ENCODE results near the gene MLXIPL.
A peak's percentile ranks its signal among the peaks of the same experiment; 100 is the strongest.
"Not testable (repeated sequence)": the region's sequence is repeated elsewhere in the genome, so short reads cannot be mapped to it uniquely, and the experiment has no call there.

The MLXIPL gene

DNA sequence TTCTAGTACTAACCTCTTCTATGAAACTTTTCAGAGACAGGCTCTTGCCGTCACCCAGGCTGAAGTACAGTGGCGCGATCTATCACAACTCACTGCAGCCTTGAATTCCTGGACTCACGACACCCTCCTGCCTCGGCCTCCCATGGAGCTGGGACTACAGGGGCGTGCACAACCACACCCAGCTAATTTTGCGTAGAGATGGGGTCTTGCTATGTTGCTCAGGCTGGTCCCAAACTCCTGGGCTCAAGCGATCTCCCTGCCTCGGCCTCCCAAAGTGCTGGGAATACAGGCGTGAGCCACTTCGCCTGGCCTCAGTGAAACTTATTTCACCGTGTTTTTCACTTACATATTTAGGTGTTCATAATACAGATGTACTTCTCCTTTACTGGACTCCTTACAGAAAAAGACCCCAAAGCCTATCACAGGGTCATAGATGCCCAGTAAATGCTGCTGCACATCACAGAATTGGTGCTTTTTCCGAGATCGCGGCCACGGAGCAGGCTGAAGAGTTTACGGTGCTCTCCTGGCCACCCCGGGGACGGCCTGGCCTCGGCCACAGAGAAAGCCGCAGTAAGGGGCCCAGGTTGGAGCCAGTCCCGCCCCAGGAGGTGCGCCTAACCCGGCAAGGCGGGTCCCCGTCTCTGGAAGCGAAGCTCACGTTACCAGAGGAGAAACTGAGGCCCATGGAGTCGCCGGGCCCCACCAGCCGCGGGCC lies 46.5 kb downstream of the MLXIPL start:
- no peak for DNase-seq

DNA sequence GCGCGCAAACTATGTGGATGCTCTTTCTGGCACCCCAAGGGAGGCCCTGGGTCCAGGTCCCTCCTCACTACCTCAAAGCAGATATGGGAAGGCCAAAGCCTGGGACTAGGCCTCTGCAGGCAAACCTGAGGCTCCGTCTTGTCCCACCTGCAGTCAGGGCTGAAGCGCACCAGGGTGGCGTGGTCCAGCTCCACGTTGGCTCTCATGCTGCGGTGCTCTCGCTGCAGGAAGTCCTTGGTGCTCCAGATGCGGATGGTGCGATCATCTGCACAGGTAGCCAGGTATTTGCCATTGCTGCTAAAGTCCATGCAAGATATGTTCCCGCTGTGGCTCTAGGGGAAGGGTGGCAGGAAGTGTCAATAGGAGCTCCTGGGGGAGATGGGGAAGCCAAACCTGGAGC lies 50.5 kb downstream of the MLXIPL start:
- DNase-seq = no peak

DNA sequence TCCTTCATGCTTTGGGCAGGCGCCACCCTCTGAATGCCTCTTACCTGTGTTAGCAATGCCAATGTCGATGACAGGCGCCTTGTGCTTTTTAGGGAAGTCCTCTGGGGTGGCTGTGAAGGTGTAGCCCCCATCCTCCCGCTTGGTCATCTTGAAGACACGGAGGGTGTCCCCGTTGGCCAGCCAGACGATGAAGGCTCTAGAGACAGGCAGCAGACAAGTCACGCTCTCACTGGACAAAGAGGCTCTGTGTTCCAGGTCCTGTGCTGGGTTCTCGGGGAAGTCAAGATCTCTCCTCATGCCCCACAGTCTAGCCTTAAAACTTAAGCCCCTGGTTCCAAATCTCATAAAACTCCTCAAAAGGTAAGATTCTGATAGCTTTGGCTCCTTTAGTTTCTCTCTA lies 51.0 kb downstream of the MLXIPL start:
- no peak for DNase-seq

DNA sequence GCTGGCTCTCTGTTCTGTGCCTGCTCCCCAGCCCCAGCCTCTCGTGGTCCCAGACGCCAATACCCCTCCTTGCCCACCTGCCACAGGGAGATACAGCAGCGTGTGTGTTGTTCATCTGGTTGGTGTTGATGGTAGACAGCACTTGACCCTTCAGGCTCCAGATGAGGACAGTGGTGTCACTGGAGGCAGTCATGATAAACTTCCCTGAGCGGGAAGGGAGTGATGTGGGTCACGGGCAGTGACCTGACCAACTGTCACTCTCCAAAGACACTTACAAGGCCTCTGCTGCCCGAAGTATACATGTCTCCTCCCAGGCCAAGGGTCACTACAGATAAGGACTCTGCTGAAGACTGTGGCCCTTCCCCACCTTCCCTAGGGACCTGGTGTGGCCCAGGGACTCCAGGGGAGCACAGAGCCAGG lies 51.5 kb downstream of the MLXIPL start:
- DNase-seq = no peak

DNA sequence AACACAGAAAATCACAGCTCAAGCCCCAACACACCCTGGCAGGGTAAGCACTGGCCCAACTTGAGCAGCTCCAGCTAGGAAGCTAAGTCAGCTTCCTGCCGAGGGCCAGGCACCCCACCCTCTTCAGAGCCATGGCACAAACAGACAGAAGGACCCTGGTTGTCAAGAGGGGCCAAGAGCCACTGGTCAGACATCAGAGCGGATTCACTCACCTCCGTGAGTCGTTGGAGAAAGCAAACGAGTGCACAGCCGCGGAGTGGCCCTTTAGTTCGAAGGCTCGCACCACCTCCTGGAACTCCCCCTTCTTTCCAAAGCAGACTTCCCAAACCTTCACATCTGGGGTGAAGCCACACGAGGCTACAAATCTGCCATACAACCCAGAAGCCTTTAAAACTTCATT lies 53.3 kb downstream of the MLXIPL start:
- DNase-seq = no peak

DNA sequence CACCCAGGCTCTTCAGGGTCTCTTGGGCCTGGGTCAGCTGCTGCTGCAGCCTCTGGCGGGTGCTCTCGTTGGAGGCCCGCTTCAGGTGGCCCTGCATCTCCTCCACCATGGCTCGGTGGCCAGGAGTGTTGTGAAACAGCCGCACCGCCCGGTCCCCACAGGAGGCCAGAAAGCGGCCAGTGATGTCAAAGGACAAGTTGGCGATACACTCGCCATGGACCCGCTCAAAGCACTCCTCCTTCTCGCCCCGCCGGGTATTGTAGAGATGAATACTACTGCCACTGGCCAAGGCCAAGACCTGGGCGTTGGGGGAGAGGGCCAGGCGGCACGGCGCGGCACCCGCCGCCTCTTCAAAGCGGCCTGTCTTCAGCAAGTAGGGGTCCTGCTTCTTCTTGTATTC lies 53.8 kb downstream of the MLXIPL start:
- no peak for DNase-seq

DNA sequence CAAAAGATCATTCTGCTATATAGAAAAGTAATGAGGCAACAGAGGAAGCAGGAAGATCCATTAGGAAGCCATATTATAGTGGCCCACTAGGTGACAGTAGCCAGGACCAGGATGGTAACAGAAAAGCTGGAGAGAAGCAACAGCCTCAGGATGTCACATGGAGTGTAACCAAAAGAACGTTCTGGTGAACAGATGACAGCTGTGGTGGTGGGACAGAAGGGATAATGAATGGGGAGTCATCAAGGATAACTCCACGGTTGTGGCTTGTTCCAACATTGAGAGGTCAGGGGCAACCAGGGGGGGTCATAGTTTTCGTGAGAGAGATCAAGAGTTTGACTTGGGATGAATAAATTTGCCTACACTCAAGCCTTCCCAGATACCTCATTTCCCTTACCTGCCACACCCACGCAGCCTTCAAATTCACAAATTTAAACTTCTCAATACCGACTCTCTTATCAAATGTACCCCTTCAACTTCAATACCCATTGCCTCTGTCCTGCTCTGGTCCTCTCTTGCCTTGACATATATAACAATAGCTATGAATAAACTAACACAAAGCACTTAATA lies 55.2 kb downstream of the MLXIPL start:
- DNase-seq = no peak

DNA sequence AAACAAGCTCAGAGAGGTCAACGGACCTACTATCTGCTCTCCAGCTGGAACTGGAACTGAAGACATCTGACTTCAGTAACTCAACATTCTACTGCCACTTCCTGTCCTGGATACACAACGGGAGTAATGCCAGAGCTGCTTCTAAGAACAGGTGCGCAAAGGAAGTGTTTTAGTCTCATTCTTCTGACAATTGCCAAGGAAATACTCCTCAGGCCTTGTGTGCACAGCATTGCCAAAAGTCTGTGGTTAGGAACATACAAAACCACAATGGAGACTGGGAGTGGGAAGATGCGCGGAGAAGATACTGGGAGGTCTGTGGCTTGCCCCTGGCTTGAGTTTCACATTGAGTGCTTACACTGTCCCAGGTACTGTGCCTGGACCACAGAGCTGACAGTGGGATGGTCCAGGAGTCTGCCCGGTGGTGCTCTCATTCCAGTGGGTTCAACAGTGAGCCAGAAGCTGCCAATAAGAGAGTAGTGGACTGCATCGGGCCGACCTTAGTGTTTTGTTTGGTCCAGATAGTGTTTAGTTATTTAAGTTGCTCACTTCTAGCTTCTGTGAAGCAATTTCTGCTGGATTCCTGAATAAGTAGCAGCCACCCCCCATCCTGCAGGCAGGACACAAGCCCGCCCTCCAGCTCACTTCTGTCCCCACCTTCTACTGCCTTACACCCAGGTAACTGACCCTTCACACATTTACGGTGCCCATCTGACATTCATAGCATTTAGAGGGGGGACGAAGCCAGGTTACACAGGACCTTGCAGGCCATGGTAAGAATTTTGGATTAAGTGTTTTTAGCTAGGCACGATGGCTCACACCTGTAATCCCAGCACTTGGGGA lies 56.3 kb downstream of the MLXIPL start:
- no peak for DNase-seq

DNA sequence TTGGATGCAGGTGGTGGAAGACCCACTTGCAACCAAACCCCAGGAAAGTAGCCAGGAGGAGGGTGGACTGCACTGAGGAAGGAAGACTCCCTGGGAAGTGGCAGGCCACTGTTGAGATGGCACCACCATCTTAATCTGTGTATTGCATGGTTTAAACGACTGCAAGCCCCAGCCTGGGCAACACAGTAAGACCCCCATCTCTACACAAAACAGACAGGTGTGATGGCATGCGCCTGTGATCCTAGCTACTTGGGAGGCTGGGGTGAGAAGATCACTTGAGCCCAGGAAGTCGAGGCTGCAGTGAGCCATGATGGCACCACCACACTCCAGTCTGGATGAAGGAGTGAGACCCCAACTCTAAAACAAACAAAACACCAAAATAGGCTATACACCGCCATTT lies 57.2 kb downstream of the MLXIPL start:
- DNase-seq = no peak

DNA sequence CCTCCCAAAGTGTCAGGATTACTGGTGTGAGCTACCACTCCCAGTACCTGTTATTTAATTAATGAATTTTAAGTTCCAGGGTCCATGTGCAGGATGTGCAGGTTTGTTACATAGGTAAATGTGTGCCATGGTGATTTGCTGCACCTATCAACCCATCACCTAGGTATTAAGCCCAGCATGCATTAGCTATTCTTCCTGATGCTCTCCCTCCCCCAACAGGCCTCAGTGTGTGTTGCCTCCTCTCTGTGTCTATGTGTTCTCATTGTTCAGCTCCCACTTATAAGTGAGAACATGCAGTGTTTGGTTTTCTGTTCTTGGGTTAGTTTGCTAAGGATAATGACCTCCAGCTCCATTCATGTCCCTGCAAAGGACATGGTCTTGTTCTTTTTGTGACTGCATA lies 57.9 kb downstream of the MLXIPL start:
- not testable (repeated sequence) for DNase-seq

DNA sequence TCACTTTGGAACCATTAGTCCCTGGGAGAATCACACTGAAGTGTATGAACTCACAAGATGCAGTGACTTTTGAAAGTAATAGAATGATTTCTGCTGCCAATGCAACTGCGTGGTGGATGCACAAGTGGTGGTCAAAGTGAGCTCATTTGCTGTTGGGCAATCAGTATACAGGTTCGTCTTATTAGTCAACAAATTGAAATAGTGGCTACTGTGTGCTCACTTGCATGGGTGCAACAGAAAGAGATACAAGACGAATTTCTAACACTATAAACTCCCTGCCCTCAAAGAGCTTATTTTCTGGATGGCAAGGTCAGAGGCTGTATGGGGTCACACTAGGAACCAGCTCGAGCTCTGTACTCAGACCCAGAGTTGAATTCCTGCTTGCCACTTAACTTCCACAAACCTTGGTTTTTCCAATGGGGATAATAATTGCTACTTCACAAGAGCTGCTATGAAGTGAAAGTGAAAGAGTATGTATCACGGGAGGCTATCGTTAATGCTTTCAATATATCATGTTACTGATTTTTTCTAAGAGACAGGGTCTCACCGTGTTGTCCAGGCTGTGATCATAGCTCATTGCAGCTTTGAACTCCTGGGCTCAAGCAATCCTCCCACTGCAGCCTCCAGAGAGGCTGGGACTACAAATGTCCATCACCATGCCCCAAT lies 58.5 kb downstream of the MLXIPL start:
- DNase-seq = no peak

DNA sequence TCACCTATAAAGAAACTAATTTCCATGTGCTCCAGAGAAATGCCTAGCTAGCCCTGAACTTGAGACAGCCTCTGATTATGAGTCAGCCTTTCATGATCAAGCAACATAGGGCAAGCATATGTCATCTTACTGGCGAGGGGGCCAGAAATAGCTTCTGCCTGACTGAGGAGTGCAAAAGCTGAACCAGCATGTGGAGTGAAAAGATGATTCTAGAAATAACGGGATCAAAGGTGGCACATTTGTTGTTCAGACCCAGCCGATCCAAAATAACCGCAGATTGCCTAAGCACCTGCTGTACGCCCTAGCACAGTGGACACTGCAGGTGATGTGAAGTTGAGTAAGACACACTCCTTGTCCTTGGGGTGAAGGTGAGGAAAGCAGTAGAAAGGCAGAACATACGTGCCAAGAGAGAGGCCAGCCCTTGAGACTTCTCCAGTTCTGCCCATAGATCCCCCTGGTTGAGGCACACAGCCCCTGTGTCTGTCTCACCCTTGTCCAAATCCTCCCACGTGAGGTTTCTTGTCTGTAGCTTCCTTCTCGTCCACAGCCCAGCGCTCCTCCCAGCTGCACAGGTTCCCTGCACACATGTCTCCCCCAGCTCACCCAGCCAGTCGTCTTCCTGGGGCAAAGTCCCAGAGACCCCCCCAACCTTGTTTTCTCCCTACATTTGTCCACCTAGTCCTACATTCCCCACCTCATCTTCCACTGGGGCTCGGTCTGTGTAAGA lies 64.0 kb downstream of the MLXIPL start:
- no peak for DNase-seq

DNA sequence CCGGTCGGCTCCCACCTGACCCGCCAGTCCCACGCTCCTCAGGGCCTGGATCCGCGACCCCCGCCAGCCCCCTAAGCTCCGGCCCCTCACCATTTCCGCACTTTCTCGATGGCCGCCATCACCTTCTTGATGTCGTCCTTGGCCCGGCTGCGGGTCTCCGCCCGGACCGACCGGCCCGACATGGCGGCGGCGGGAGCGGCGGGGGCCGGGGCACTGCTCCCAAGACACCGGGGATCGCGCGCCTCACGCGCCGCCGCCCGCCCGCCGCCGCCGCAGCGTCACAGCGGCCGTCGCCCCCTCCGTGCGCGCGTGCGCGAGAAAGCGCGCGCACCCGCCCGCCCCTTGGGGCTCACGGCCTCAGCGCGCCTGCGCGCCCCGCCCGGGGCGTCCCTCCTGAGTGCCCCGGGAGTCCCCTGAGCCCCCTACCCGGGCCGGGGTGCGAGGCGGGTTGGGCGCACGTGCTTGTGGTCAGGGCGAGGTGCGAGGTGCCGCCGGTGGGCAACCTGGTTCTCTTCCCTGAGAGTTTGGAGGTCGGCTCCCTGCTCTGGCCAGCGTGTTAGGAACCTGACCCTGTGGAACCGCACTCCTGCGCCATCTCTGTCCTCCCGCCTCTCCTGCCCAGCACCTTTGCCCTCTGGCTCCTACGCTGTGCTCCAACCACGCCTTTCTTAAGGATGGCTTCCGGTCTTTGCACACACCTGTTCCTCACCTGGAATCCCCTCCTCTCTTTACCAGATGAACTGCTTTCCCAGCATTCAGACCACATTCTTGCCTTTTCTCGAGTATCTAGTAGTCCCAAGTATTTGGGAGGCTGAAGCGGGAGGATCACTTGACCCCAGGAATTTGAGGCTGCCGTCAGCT lies 66.7 kb downstream of the MLXIPL start, which contains the start of gene BCL7B:
TSS of gene BCL7B (minus strand) at position 294 of the 861 bp plus-strand sequence. CDS start at position 182, 112 bp downstream.
- DNase-seq = peak; percentile 72

DNA sequence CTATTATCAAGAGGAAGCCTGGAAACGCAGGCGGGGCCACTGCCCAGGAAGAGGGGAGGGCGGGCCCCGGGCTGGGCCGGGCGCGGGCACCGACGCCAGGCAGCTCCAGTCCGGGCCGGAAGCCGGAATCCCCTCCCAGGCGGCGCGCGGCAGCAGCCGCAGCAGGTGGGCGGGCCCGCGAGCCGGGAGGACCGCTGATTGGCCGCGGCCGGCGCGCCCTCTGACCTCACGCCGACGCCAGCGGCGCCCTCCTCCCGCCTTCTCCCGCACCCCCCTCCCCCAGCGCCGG lies 67.3 kb downstream of the MLXIPL start:
- peak; percentile 89 for DNase-seq

DNA sequence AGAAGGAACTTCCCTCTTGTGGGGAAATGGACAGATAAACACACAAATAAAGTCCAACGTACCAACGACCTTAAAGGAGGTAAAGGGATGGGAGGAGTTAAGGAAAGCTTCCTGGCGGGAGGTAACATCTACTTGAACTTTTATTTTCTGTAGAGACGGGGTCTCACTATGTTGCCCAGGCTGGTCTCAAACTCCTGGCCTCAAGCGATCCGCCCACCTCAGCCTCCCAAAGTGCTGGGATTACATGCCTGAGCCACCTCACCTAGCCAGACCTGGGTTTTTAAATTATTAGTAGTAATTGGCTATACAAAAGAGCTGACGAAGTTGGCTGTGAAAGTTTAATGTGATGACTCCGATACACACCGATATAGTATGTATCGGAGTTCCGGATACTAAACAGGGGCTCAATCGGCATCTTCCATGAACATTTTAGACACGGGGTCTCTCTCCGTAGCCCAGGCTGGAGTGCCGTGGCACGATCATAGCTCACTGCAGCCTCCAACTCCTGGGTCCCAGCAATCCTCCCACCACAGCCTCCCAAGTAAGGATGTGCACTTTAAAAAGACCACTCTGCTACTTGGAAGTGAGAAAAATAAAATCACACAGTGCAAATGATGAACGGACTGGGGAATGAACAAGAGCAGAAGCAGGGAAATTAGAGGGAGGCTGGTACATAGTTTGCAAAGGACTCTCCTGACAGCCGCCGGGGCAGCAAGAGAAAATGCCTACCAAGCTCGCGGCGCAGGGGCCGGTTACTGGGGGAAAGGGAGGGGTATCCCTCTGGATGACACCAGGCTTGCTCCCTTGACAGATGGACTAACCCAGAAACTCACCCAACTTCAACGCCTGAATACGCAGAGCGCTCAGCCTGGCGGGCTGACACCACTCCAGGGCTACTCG lies 67.9 kb downstream of the MLXIPL start:
- no peak for DNase-seq

DNA sequence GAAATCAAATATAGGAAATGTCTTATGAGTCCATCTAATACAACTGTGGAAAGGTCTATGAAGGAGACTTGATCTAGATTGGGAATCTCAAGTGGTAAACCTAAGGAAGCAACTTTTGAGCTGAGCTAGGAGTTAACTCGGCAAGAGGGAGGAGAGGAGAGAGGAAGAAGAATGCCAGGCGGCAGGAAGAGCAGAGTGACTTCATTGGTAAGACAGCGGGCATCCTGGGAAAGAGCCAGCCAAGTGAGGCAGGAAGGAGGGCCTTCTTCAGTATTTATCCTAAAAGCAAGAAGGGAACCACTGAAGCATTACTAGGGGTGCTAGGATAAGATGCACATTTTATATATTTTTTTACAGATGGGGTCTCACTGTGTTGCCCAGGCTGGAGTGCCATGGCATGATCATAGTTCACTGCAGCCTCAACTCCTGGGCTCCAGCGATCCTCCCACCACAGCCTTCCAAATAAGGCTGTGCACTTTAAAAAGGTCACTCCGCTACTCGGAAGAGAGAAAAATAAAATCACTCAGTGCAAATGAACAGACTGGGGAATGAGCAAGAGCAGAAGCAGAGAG lies 68.8 kb downstream of the MLXIPL start:
- DNase-seq = no peak

DNA sequence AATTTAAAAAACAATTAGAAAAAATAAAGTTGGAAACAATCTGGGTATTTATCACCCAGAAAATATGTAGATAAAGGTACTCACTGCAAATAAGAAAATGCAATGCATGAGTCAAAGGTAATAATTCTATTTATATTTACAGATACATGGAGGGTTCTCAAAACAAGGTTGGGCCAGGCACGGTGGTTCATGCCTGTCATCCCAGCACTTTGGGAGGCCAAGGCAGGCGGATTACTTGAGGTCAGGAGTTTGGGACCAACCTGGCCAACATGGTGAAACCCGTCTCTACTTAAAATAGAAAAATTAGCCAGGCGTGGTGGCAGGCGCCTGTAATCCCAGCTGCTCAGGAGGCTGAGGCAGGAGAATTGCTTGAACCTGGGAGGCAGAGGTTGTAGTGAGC lies 74.2 kb downstream of the MLXIPL start:
- DNase-seq = not testable (repeated sequence)

DNA sequence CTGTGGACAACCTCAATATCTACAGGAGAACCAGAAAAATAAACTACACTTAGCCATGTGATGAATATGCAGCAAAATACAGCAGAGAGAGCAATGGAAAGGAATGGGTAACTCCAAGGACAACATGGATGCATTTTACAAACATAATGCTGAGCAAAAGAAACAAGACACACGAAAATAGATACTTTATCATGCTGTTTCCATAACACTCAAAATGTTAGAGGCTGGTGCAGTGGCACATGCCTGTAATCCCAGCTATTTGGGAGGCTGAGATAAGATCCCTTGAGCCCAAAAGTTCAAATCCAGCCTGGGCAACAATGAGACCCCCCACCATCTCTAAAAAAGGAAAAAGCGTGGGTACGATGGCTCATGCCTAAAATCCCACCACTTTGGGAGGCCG lies 75.1 kb downstream of the MLXIPL start:
- no peak for DNase-seq

DNA sequence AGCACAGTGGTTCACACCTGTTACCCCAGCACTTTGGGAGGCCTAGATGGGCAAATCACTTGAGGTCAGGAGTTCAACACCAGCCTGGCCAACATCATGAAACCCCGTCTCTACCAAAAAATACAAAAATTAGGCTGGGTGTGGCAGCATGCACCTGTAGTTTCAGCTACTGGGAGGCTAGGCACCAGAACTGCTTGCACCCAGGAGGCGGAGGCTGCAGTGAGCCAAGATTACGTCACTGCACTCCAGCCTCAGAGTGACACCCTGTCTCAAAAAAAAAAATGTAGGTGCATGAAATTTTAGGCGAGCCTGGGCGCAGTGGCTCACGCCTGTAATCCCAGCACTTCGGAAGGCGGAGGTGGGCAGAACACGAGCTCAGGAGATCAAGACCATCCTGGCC lies 76.5 kb downstream of the MLXIPL start:
- no peak for DNase-seq

DNA sequence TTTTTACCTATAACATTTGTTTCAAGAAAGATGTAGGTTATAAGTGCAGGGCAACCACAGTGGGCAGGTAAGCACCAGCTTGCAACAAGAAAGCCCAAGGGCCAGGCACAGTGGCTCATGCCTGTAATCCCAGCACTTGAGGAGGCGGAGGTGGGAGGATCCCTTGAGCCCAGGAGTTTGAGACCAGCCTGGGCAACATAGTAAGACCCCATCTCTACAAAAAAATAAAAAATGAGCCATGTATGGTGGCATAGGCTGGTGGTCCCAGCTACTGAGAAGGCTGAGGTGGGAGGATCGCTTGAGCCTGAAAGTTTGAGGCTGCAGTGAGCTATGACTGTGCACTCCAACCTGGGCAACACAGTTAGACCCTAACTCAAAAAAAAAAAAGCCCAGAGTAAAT lies 79.6 kb downstream of the MLXIPL start:
- no peak for DNase-seq

Data from CD4-positive, alpha-beta T cell treated with Interleukin-4 for 4 hours (primary cell).